WTC11 (cell line): ENCODE data around the gene ZNF598. TPM values are rescaled to one million over a fixed set of nuclear protein-coding genes. Genes with fewer than 3 reads are reported as not detected.

Experiments
- ATAC-seq: fragments of 200-7000 bp; cut with Tn5 transposase; 2 replicates; pipeline ENCODE4 v1.10.0; 2021; ENCODE audit warnings: mild to moderate bottlenecking, moderate library complexity
- CTCF ChIA-PET: fragments of 300-600 bp; sonication (Branson Sonifier 250); formaldehyde crosslinking; loops from one replicate; lab custom pipeline; 2021; ENCODE audit warnings: antibody characterized with exemption; lab: Charles Lee
- POLR2A ChIA-PET: fragments of 350-600 bp; sonication (Branson Sonifier 250); formaldehyde crosslinking; loops from one replicate; lab custom pipeline; 2021; ENCODE audit warnings: antibody characterized with exemption; lab: Charles Lee
- DNase-seq: peaks from one replicate; pipeline ENCODE4 v3.0.0; 2021; ENCODE audit warnings: low spot score
- H3K27ac Mint-ChIP-seq: 2 replicates; pipeline ENCODE4 v1.8.0; 2021; ENCODE audit warnings: mixed read lengths
- H3K27me3 Mint-ChIP-seq: 2 replicates; pipeline ENCODE4 v1.8.0; 2021; ENCODE audit warnings: low read depth, mild to moderate bottlenecking, moderate library complexity, mixed read lengths
- H3K36me3 Mint-ChIP-seq: 2 replicates; pipeline ENCODE4 v1.8.0; 2021; ENCODE audit warnings: mixed read lengths
- H3K4me1 Mint-ChIP-seq: 2 replicates; pipeline ENCODE4 v1.8.0; 2022; ENCODE audit warnings: mixed read lengths
- H3K4me3 Mint-ChIP-seq: 2 replicates; pipeline ENCODE4 v1.8.0; 2021; ENCODE audit warnings: mild to moderate bottlenecking, moderate library complexity, mixed read lengths
- H3K9me3 Mint-ChIP-seq: 2 replicates; pipeline ENCODE4 v1.8.0; 2021; ENCODE audit warnings: mixed read lengths
- ESRRA ChIP-seq: sonication (generic); formaldehyde crosslinking; IDR thresholded peaks from 2 replicates; pipeline ENCODE4 v1.8.1; 2022; ENCODE audit warnings: mild to moderate bottlenecking, missing genetic modification reagents, borderline replicate concordance
- ETV6 ChIP-seq: sonication (generic); formaldehyde crosslinking; IDR thresholded peaks from 2 replicates; pipeline ENCODE4 v1.8.1; 2022; ENCODE audit warnings: mild to moderate bottlenecking, missing genetic modification reagents
- FOXJ3 ChIP-seq: sonication (generic); formaldehyde crosslinking; IDR thresholded peaks from 2 replicates; pipeline ENCODE4 v1.9.0; 2021; ENCODE audit warnings: missing genetic modification reagents, mild to moderate bottlenecking, borderline replicate concordance
- JUN ChIP-seq: sonication (generic); formaldehyde crosslinking; IDR thresholded peaks from 2 replicates; pipeline ENCODE4 v1.8.0; 2023; ENCODE audit warnings: mild to moderate bottlenecking, missing genetic modification reagents
- NFATC4 ChIP-seq: fragments of 250-450 bp; sonication (Bioruptor Pico); IDR thresholded peaks from 2 replicates; pipeline ENCODE4 v1.9.0; 2021; ENCODE audit warnings: mild to moderate bottlenecking
- SMAD3 ChIP-seq: sonication (generic); formaldehyde crosslinking; IDR thresholded peaks from 2 replicates; pipeline ENCODE4 v1.8.0; 2022; ENCODE audit warnings: missing genetic modification reagents, mild to moderate bottlenecking, borderline replicate concordance
- SP1 ChIP-seq: sonication (generic); formaldehyde crosslinking; conservative IDR thresholded peaks from 2 replicates; pipeline ENCODE4 v1.8.1; 2022; ENCODE audit warnings: missing genetic modification reagents
- ZBTB43 ChIP-seq: sonication (generic); formaldehyde crosslinking; IDR thresholded peaks from 2 replicates; pipeline ENCODE4 v1.8.1; 2023; ENCODE audit warnings: mild to moderate bottlenecking, missing genetic modification reagents
- ZNF416 ChIP-seq: fragments of 250-450 bp; sonication (Bioruptor Pico); IDR thresholded peaks from 2 replicates; pipeline ENCODE4 v1.9.0; 2021; ENCODE audit warnings: mild to moderate bottlenecking, inconsistent platforms
- ZNF512 ChIP-seq: sonication (generic); formaldehyde crosslinking; IDR thresholded peaks from 2 replicates; pipeline ENCODE4 v1.8.1; 2022; ENCODE audit warnings: missing genetic modification reagents, borderline replicate concordance
- ZNF532 ChIP-seq: fragments of 250-450 bp; sonication (Bioruptor Pico); IDR thresholded peaks from 2 replicates; pipeline ENCODE4 v1.9.0; 2021; ENCODE audit warnings: mild to moderate bottlenecking, borderline replicate concordance
- total RNA-seq: library from RNA; stranded (reverse); gene quantifications from 3 replicates; pipeline ENCODE4 v1.2.3, GENCODE V29; 2021

The ZNF598 gene
- total RNA-seq, 1 experiment from 2014 or later = 66.4 TPM

- Mint-ChIP-seq H3K27me3 (no peaks in the 10 kb centered on the region), H3K27ac (no peak overlapping the region), H3K4me3 (no peak overlapping the region), H3K4me1 (peaks cover 22% of the 10 kb centered on the region), H3K36me3 (peaks cover 19% of the 10 kb centered on the region), H3K9me3 (no peaks in the 10 kb centered on the region)
- POLR2A ChIA-PET = interaction anchor here (1.5 kb wide), 1 partner anchor 38 kb away, joined by 7 read pairs; the partner anchor contains the start of gene RPS2
- no peak for TF ChIP-seq ESRRA (CRISPR knock-in tag)
- TF ChIP-seq, all 79 proteins: peak for 0
- ATAC-seq (no peak), DNase-seq (no peak)
- CTCF ChIA-PET = interaction anchor here (1.4 to 3.9 kb wide), 17 partner anchors 10 to 193 kb away, joined by 4 to 82 read pairs (median 14); partner anchors contain the start of genes CASKIN1, GFER, NHERF2 and NOXO1
These were observed 7.0 kb downstream of the ZNF598 start for GRCh38 chr16:2002406-2003230.

- ATAC-seq (no peak), DNase-seq (no peak)
- TF ChIP-seq SMAD3 (CRISPR knock-in tag) = no peak
- no peak for TF ChIP-seq ZNF416 (CRISPR knock-in tag)
- TF ChIP-seq ETV6 = no peak
- no peak for TF ChIP-seq ZBTB43
- no peak for TF ChIP-seq NFATC4 (CRISPR knock-in tag)
- TF ChIP-seq ZNF532 (CRISPR knock-in tag) = no peak
- TF ChIP-seq ZNF512 (CRISPR knock-in tag) = no peak
- TF ChIP-seq SP1 (CRISPR knock-in tag) = no peak
- Mint-ChIP-seq H3K4me3 (no peak overlapping the region), H3K36me3 (peaks cover 24% of the 10 kb centered on the region), H3K27me3 (no peaks in the 10 kb centered on the region), H3K27ac (no peak overlapping the region), H3K9me3 (no peaks in the 10 kb centered on the region), H3K4me1 (peaks cover 18% of the 10 kb centered on the region)
- ChIA-PET CTCF (interaction anchor here (1.9 kb wide), 1 partner anchor 9 kb away, joined by 6 read pairs; no protein-coding TSS in a partner anchor), POLR2A (no interaction called here)
These were observed 7.9 kb downstream of the ZNF598 start for GRCh38 chr16:2001456-2002355.

GRCh38 chr16:2001035-2001434 is 8.6 kb downstream of the ZNF598 start:
- peaks cover 24% of the 10 kb centered on the region for H3K36me3 Mint-ChIP-seq
- H3K27me3 Mint-ChIP-seq = no peaks in the 10 kb centered on the region
- ChIA-PET POLR2A (no interaction called here), CTCF (interaction anchor here (1.0 to 1.9 kb wide), 3 partner anchors 9 to 27 kb away, joined by 3 to 6 read pairs (median 3); no protein-coding TSS in a partner anchor)
- no peak overlapping the region for H3K4me3 Mint-ChIP-seq
- H3K9me3 Mint-ChIP-seq = no peaks in the 10 kb centered on the region
- H3K27ac Mint-ChIP-seq = no peak overlapping the region
- no peak for TF ChIP-seq FOXJ3
- no peak for TF ChIP-seq JUN (CRISPR knock-in tag)
- DNase-seq = no peak
- peaks cover 14% of the 10 kb centered on the region for H3K4me1 Mint-ChIP-seq
- no peak for ATAC-seq
